Measurements from ENCODE around the gene KCNJ8. TPM values are rescaled to one million over a fixed set of nuclear protein-coding genes. Genes with fewer than 3 reads are reported as not detected.

The KCNJ8 gene
- total RNA-seq, 1 donor from 2014 or later = not detected

- H3K36me3 ChIP-seq = no peaks in the 10 kb centered on the region
- H3K27ac ChIP-seq = no peak overlapping the region
- peaks cover 4% of the 10 kb centered on the region for H4K20me1 ChIP-seq (ENCODE audit: low read depth)
- Mint-ChIP-seq H3K9me3 (no peaks in the 10 kb centered on the region), H3K36me3 (peaks cover 4% of the 10 kb centered on the region), H3K4me3 (peak overlapping the region; percentile 85), H3K27ac (no peak overlapping the region), H3K4me1 (peaks cover 21% of the 10 kb centered on the region), H3K27me3 (ENCODE audit: insufficient read depth, low read depth) (peaks cover 2% of the 10 kb centered on the region)
- no peak overlapping the region for H2AFZ ChIP-seq (replicated peaks)
- H3K27me3 ChIP-seq = peaks cover 73% of the 10 kb centered on the region
- no peak overlapping the region for H3K9ac ChIP-seq
- no peaks in the 10 kb centered on the region for H3K79me2 ChIP-seq (ENCODE audit: low read depth)
- H3K4me3 ChIP-seq = peak overlapping the region; percentile 68
- peak; percentile 15 for DNase-seq (ENCODE audit: low spot score)
- peaks cover 13% of the 10 kb centered on the region for H3F3A ChIP-seq (ENCODE audit: low read depth)
- H3K9me3 ChIP-seq (ENCODE audit: low read depth) = no peaks in the 10 kb centered on the region
- no peaks in the 10 kb centered on the region for H3K4me1 ChIP-seq
- TF ChIP-seq EZH2 (IDR thresholded peaks at IDR 0.05) = peak; percentile 53
- TF ChIP-seq EZH2phosphoT487 (IDR thresholded peaks at IDR 0.05) = no peak
- peak overlapping the region; percentile 90 for H3K4me2 ChIP-seq
These were observed 700 bp downstream of the KCNJ8 start for GRCh38 chr12:21773806-21774205.

GRCh38 chr12:21773263-21773741 lies 1.2 kb downstream of the KCNJ8 start:
- peaks cover 73% of the 10 kb centered on the region for H3K27me3 ChIP-seq
- H4K20me1 ChIP-seq (ENCODE audit: low read depth) = peaks cover 4% of the 10 kb centered on the region
- H3K9me3 Mint-ChIP-seq = no peaks in the 10 kb centered on the region
- peaks cover 21% of the 10 kb centered on the region for H3K4me1 Mint-ChIP-seq
- peak overlapping the region; percentile 90 for H3K4me2 ChIP-seq
- TF ChIP-seq EZH2phosphoT487 (IDR thresholded peaks at IDR 0.05) (no peak), EZH2 (IDR thresholded peaks at IDR 0.05) (no peak), CTCF (IDR thresholded peaks at IDR 0.05) (peak; percentile 59)
- peaks cover 2% of the 10 kb centered on the region for H3K27me3 Mint-ChIP-seq (ENCODE audit: insufficient read depth, low read depth)
- H3K9me3 ChIP-seq (ENCODE audit: low read depth) = no peaks in the 10 kb centered on the region
- peak; percentile 73 for DNase-seq (ENCODE audit: low spot score)
- no peaks in the 10 kb centered on the region for H3K4me1 ChIP-seq
- peaks cover 4% of the 10 kb centered on the region for H3K36me3 Mint-ChIP-seq
- peak overlapping the region; percentile 85 for H3K4me3 Mint-ChIP-seq
- no peak overlapping the region for H3K27ac ChIP-seq
- peak overlapping the region; percentile 68 for H3K4me3 ChIP-seq
- H2AFZ ChIP-seq (replicated peaks) = no peak overlapping the region
- H3K9ac ChIP-seq = no peak overlapping the region
- no peak overlapping the region for H3K27ac Mint-ChIP-seq
- peaks cover 13% of the 10 kb centered on the region for H3F3A ChIP-seq (ENCODE audit: low read depth)
- H3K79me2 ChIP-seq (ENCODE audit: low read depth) = no peaks in the 10 kb centered on the region
- H3K36me3 ChIP-seq = no peaks in the 10 kb centered on the region

GRCh38 chr12:21771311-21771710 lies 3.2 kb downstream of the KCNJ8 start:
- Mint-ChIP-seq H3K4me3 (no peak overlapping the region), H3K27me3 (ENCODE audit: insufficient read depth, low read depth) (peaks cover 2% of the 10 kb centered on the region), H3K27ac (no peak overlapping the region), H3K4me1 (peaks cover 21% of the 10 kb centered on the region), H3K36me3 (peaks cover 4% of the 10 kb centered on the region), H3K9me3 (no peaks in the 10 kb centered on the region)
- H3K36me3 ChIP-seq = no peaks in the 10 kb centered on the region
- TF ChIP-seq EZH2phosphoT487 (IDR thresholded peaks at IDR 0.05) (no peak), CTCF (IDR thresholded peaks at IDR 0.05) (no peak)
- DNase-seq (ENCODE audit: low spot score) = no peak
- H4K20me1 ChIP-seq (ENCODE audit: low read depth) = peaks cover 4% of the 10 kb centered on the region
- no peak overlapping the region for H2AFZ ChIP-seq (replicated peaks)
- H3K9ac ChIP-seq = no peak overlapping the region
- no peak overlapping the region for H3K4me2 ChIP-seq
- peaks cover 53% of the 10 kb centered on the region for H3K27me3 ChIP-seq
- H3K27ac ChIP-seq = no peak overlapping the region
- H3K4me1 ChIP-seq = no peaks in the 10 kb centered on the region
- no peaks in the 10 kb centered on the region for H3K79me2 ChIP-seq (ENCODE audit: low read depth)
- H3K9me3 ChIP-seq (ENCODE audit: low read depth) = no peaks in the 10 kb centered on the region
- peaks cover 13% of the 10 kb centered on the region for H3F3A ChIP-seq (ENCODE audit: low read depth)
- no peak overlapping the region for H3K4me3 ChIP-seq

- Histone ChIP-seq H3K9ac (no peak overlapping the region), H3K27me3 (peaks cover 33% of the 10 kb centered on the region), H3K9me3 (ENCODE audit: low read depth) (no peaks in the 10 kb centered on the region), H3K4me2 (no peak overlapping the region), H3K4me1 (no peaks in the 10 kb centered on the region), H3K27ac (no peak overlapping the region), H2AFZ (replicated peaks) (no peak overlapping the region), H3F3A (ENCODE audit: low read depth) (peaks cover 6% of the 10 kb centered on the region), H3K79me2 (ENCODE audit: low read depth) (no peaks in the 10 kb centered on the region), H3K36me3 (no peaks in the 10 kb centered on the region), H4K20me1 (ENCODE audit: low read depth) (no peaks in the 10 kb centered on the region), H3K4me3 (no peak overlapping the region)
- TF ChIP-seq EZH2phosphoT487 (IDR thresholded peaks at IDR 0.05) (no peak), EZH2 (IDR thresholded peaks at IDR 0.05) (no peak), CTCF (IDR thresholded peaks at IDR 0.05) (no peak)
- peaks cover 7% of the 10 kb centered on the region for H3K4me1 Mint-ChIP-seq
- H3K27ac Mint-ChIP-seq = no peak overlapping the region
- H3K4me3 Mint-ChIP-seq = no peak overlapping the region
- peaks cover 11% of the 10 kb centered on the region for H3K36me3 Mint-ChIP-seq
- H3K27me3 Mint-ChIP-seq (ENCODE audit: insufficient read depth, low read depth) = peaks cover 2% of the 10 kb centered on the region
- DNase-seq (ENCODE audit: low spot score) = no peak
- H3K9me3 Mint-ChIP-seq = no peaks in the 10 kb centered on the region
These were observed 5.2 kb downstream of the KCNJ8 start for GRCh38 chr12:21769307-21769706.
